Activated gamma-delta T cell (primary cell): ENCODE results near the gene CTNNA3.
"Not testable (repeated sequence)": the region's sequence is repeated elsewhere in the genome, so short reads cannot be mapped to it uniquely, and the experiment has no call there.

Experiments used
- DNase-seq: peaks from one replicate; lab custom pipeline; 2025; lab: John Stamatoyannopoulos, UW

Gene CTNNA3

DNA sequence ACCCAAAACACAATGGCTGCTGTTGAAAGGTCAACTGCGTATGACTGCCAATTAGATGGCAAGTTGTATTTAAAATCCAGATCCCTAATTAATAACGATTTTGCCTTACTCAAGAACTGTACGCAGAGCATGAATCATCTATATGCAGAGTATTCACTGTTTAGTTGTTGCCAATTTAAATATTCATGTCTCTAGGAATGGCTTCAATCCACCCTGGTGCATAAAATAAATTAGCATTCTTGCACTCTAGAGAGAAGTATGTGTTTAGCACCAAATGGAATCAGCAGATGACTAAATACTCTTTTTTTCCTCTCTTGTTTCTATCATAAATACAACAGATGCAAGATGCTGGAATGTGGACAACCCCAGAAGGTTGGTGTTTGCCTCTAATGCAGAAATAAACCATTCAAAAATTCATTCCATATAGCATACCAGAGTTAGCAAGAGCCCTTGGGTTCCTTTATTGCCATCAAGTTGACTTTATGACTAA is 449.9 kb downstream of the CTNNA3 start:
- DNase-seq, result no peak

DNA sequence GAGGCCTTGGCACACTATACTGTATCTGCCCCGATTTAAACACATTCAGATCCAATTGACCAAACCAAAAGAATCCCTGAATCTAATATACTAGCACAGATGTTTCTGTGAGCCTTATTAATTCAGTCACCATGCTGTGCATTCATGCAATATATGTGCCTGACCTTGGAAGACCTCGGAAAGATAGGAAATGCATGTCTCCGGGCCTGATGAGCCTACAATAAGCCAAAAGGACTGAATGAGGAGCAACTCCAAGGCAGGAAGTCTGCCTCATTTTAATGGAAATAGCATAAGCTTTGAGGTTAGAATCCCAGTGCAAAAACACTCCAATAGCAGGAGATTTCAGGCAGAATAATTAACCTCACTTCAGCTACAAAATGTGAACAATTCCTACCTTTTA is 453.5 kb downstream of the CTNNA3 start:
- no peak for DNase-seq

DNA sequence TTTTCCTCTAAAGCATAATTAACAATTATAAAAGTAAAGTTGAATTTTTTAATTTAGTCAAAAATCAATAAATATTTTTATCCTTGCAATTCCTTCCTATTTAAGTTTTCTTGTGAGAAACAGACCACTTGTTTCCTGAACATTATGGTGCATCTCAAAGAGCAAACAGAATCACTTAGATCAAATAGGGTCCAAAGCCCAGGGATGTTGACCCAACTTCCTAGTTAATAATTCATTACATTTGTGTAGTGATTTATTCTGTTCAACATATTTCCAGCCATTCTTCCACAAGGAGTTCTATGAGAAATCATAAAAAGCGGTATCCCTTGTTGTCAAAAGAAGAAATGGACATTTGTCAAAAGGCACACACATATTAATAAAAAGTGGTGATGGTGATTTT is 454.5 kb downstream of the CTNNA3 start:
- DNase-seq, result no peak

DNA sequence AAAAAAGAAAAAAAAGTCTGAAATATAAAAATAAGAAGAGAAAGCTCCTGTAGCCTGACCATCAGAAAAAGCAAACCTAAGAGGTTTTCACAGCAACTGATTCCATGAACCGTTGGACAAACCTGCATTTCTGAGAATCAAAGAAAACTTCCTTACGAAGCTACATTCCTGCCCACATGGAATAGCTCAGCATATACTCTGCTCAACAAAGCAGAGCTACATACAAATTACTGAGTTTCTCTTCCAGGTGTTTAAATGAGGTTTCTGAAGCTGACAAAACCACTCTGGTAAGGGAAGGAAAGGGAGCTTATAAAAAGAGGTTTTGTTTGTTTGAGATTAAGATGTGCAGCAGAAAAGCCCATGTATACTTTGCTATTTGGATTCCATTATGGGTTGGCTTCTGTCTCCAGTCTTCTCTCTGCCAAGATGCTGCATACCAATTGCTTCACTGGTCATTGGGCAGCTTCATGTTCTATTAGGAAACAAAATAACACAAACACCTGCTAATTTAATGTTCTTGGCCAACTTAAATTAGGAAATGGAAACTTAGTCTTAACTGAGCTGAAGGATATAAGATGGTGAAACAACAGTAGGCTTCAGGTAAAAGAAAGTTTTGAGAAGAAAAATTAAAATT is 456.0 kb downstream of the CTNNA3 start:
- DNase-seq, result no peak

DNA sequence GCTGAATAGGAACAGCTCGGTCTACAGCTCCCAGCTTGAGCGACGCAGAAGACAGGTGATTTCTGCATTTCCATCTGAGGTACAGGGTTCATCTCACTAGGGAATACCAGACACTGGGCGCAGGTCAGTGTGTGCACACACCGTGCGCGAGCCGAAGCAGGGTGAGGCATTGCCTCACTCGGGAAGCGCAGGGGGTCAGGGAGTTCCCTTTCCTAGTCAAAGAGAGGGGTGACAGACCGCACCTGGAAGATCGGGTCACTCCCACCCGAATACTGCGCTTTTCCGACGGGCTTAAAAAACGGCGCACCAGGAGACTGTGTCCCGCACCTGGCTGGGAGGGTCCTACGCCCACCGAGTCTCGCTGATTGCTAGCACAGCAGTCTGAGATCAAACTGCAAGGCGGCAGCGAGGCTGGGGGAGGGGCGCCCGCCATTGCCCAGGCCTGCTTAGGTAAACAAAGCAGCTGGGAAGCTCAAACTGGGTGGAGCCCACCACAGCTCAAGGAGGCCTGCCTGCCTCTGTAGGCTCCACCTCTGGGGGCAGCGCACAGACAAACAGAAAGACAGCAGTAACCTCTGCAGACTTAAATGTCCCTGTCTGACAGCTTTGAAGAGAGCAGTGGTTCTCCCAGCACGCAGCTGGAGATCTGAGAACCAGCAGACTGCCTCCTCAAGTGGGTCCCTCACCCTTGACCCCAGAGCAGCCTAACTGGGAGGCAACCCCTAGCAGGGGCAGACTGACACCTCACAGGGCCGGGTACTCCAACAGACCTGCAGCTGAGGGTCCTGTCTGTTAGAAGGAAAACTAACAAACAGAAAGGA is 465.1 kb downstream of the CTNNA3 start:
- not testable (repeated sequence) for DNase-seq

DNA sequence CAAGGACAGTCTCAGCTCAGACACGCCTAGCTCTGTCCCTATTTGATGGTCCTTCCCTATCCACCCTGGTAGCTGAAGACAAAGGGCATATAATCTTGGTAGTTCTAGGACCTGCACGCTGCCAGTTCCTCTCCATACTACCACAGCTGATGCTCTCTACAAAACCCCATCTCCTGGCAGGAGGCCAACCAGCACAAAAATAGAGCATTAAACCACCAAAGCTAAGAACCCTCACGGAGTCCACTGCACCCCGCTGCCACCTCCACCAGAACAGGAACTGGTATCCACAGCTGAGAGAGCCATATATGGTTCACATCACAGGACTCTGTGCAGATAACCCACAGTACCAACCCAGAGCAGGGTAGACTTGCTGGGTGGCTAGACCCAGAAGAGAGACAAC is 470.8 kb downstream of the CTNNA3 start:
- DNase-seq, result no peak

DNA sequence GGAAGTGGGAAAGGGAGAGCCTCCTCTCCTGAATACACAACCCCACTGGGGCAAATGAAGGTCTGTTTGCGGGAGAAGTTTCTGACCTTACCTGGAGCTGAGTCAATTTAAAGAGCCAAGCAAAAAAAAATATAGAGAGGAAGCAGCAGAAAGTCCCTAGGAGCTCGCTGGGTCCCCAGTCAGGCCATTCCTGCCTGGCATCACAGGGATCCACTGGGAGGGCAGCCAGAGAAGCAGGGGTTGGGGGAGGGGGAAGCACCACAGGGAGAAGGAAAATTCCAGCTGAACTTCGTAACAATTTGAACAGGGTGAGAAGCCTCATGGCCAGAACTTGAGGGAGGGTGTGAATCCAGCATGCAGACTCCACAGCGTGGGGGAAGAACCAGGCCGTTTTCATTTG is 471.4 kb downstream of the CTNNA3 start:
- DNase-seq, result no peak

DNA sequence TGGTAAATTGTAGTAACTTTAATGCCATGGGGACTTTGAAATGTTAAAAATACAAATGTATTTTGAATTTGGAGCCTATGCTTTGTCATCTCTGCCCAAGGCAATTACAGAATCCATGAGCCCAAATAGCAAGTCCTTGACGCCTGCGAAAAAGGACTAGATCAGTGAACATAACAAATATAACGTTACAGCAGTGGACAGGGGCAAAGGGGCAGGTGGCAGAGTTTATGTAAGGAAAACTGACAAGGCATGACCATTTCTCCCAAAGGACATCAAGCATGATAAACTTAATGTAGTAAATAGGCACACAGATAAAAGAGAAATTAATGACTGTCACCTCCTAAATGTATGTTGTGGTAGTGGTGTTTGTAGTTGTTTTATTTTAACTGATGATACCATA is 473.1 kb downstream of the CTNNA3 start:
- no peak for DNase-seq

DNA sequence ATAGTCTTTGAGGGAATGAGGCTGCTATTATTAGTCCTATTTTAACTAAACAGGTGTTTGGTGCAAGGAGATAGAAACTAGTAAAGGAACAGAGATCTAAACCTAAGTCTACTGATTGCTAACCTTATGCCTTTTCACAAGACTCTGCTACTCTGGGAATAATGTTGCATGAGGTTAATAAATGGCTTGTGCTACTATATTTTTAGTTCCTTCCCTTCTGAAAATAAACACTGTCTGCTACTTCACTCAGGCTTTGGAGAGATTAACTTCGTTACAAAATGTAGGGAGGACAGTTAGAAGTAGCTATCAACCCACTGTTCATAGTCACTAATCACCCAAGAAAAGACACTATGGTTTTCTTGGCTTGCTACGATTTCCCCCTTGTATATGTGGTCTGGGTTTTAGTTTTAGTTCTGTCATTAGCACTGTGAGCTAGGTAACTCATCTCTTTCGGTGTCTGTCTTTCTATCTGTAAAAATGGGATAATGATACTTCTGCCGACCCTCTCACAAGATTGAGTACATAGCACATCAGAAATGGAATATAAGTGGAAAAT is 474.0 kb downstream of the CTNNA3 start:
- DNase-seq, result no peak

DNA sequence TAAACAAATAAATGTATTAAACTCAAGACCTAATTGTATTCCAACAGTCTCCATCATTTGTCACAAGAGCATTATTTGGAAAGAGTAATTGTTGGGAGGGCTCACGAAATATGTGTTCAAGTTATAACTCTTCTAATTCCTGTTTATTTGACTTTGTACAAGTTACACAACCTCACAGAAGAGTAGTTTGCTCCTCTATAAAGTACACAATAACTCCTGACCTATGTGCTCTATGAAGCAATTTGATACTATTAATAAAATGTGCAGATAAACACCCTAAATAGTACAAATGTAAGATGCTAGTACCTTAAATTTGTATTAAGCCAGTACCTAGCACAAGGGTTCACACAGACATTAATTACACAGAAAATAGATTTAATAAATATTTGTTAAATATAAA is 484.3 kb downstream of the CTNNA3 start:
- no peak for DNase-seq

DNA sequence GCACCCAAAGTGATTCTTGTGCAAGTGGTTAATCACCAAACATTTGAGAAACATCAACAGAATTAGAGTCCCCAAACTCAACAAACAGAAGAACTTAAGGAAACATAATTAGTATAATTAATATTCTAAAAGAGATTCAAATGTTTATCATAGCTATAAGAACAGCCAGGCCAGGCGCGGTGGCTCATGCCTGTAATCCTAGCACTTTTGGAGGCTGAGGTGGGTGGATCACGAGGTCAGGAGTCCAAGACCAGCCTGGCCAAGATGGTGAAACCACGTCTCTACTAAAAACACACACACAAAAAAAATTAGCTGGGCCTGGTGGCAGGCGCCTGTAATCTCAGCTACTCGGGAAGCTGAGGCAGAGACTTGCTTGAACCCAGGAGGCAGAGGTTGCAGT is 488.1 kb downstream of the CTNNA3 start:
- DNase-seq, result not testable (repeated sequence)

DNA sequence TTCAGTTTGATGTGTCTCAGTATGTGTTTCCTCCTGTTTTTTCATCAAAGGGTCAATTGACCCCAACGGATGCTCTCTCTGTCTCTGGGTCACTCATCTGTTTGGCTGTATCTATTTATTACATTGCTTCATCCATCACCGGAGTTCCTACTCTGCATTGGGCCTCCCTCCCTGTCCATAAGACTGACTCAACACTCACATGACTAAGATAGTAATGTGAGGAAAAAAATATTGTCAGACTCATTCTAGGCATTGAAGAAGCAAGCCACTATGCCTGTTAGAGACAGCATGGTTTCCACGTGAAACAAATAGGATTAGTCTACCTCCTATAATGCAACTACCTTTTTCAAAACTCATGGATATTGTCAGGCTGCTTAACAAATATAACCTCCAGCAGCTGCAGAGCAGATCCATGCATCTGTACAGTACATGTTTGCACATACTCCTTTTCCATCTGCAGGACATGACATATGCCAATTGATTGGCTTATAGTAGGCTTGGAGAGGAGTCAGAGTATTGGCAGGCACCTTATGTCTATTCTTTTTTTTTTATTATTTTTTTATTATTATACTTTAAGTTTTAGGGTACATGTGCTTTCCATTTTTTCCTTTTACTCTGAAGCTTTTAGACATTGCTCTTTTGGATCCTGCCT is 495.0 kb downstream of the CTNNA3 start:
- no peak for DNase-seq

DNA sequence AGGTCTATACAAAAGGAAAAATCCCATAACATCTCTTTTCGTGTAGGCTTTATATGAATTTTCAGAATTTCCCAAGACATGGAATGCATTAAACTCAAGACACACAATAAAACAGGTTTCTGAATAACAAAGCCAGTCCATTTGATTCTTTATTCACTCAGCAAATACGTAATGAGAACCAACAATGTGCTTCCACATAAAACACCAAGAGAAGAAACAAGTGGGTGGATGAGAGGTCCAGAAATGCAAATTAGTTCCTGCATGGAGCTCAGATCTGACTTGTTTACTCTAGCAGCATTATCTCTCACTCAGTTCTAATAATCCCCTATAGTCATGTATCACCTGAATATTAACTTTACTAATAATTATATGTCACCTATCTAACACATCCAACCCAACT is 520.6 kb downstream of the CTNNA3 start:
- DNase-seq, result no peak

DNA sequence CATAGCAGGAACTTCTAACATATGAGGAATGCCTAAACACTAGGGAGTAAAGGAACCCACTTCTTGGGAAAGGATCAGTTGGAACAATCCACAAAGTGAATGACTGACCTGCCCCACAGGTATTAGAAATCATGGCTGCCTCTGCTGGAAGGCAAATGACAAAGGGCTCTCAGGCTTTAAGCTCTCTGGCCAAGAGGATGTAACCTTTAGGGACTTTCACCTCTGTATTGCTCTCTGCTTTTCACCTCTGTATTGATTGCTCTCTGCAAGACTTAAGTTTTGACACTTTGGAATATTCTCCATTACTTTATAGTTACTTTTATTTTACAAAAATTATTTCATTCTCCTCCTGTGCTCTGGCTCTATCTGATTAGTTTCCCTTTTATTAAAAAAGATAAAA is 522.2 kb downstream of the CTNNA3 start:
- DNase-seq, result no peak

DNA sequence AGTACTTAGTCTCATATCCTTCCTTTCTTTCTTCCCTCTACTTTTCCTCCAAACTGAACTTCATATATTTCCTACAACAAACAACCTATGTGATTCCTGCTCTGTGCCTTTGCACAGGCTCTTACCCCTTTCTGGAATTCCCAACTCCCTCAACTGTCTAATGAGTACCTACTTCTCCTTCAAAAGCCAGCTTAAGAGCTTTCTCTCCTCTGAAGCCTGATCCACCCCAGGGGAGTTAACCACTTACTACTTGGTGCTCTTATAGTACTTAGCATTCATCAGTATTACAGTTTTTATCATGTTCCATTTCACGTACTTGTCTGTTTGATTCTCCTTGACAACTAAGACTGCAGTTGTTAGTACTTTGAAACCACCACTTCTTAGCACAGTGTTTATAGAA is 524.0 kb downstream of the CTNNA3 start:
- DNase-seq, result no peak

DNA sequence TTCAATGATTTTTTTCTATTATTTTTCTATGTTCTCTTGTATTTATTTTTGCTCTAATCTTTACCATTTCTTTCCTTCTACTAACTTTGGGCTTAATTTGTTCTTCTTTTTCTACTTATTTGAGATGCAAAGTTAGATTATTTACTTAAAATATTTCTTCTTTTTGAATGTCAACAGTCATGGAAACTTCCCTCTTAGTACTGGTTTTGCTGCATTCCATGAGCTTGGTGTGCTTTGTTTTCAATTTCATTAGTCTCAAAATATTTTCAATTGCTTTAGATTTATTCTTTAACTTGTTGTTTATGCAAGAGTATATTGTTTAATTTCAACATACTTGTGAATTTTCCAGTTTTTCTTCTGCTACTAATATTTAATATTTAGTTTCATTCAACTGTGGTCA is 539.8 kb downstream of the CTNNA3 start:
- no peak for DNase-seq

DNA sequence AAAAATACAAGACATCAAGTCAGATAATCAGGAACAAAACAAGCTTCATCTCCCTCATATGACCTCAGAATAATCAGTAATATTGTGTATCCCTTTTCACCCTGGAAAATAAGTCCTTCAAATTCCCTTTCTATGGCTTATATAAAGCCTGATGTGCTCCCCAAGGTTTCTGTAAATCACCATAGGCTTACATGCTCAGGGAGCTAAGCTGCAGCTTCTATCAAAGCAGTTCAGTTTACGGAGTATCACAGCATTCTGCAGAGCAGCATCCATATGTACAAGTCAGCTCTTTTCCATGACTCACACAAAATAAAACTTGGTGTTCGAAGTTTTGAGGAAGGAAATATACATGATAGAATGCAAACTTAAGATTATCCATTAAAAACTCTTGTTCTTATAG is 544.5 kb downstream of the CTNNA3 start:
- DNase-seq, result no peak

DNA sequence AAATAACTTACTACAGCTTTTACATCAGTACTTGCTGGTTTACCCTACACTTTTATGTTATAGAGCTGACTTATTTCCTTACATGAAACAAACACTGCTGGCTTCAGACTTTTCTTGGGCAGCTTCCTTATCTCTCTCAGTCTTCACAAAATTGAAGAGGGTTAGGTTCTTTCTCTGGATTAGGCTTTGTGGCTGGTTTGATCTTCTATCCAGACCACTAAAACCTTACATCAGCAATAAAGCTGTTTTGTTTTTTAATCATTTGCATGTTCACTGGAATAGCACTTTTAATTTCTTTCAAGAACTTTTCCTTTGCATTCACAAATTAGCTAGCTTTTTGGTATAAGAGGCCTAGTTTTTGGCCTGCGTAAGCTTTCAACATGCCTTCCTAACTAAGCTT is 551.5 kb downstream of the CTNNA3 start:
- DNase-seq, result no peak

DNA sequence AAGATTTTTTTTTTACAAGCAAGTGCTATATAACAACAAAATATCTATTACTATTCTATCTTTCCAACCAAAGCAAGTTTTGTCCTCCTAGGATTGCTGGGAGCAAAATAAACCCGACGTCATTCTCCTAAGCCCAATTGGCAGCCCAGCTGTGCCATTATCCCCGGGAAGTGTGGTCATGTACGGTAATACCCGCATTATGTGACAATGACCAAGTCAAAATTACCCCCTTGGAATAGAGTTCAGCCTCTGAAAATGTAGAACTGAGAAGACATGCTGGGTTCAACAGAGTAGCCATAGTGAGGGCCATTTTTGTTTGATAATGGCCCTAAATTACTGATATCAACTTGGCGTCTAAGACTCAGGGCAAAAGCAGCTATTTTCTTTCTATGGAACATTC is 554.7 kb downstream of the CTNNA3 start:
- DNase-seq, result no peak

DNA sequence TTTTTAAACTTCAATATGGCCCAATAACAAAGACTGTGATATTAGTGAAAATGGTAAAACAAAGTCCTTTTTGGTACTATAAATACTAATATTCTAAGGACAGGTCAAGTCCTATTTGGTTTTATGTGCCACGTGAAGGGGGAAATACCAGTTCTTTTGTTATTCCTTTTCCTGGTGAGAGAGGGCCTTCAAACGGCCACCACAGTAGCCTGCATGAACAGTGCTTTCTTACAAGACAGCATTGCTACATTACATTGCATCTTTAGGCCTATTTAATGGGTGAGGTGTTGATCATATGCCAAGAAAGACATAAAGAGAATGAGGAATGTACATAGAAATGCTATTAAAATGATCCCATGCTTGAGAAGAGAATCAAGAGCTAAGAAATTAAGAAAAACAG is 555.4 kb downstream of the CTNNA3 start:
- DNase-seq, result no peak

DNA sequence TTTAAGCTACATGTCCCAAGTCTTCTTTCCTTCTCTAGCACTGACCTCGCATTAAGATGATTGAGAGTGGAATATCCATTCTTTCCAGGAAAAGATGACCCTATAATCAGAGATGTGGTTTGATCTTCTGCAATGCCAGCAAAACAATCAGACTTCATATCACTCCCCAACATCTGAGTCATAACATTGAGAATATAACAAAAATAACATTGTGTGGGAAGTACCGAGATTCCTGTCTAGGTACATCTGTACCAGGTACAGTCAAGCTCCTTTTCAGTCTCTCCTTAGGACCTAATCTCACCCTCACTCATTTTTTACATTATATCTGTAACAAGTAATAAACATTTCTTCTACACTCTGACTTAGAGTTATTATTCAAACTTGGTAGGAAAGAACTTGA is 568.6 kb downstream of the CTNNA3 start:
- no peak for DNase-seq

DNA sequence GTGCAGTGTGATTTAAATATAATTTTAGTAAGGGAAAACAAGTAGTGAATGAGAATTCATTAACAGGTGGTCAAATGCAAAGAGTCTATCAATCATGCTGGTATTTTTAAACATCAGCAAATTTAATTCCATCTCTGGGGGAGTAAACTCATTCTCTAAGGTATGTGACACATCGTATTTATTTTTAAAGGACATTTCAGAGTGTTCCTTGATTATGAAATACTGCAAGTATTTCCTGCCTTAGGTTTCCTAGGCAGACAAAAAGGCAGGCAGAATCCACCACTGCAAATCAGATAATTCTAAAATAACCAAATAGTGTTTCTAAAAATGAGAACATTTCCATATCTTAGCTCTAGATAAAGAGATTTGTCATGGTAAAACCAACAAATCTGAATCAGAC is 576.3 kb downstream of the CTNNA3 start:
- DNase-seq, result no peak

DNA sequence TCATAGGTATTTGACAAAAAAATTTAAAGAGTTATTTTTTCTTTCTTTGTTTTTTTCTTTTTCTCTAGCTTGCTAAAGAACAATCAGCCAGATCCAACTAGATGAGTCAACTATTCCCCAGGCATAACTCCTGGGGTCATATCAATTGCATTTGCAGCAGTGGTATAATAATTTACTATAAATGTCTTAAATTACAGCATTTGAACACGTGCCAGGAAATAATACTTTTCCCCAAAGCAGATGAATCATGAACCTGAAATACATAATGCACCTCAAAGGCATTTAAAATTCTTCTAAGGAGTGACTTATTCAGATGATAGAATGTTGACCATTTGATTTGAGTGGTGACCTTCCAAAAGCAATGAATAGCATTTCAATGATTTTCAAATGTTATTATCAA is 580.0 kb downstream of the CTNNA3 start:
- DNase-seq, result no peak
